ENCODE results near the gene HAS3. TPM values are rescaled to one million over a fixed set of nuclear protein-coding genes. Genes with fewer than 3 reads are reported as not detected.

Gene HAS3
- total RNA-seq, 2 donors from 2014 or later, result 0.26 to 0.99 TPM

DNA sequence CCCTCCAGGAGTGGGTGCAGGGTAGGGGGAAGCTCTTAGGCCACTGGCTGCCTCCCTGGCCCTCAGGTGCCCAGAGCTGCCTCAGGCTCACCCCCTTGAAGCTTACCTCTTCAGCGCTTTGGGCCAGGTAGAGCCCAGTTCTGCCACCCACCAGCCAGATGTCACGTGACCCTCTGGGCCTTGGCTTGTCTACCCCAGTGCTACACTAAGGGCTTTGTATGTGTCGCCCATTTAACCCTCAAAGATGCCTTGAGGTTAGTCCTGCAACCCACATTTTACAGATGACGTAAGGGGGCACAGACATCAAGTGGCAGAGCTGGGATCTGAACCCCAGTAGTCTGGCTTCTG is 3.4 kb downstream of the HAS3 start:
- intact Hi-C loops (cut with DNase I), result no loop called here
- Histone ChIP-seq H3K9me3 (no peaks in the 10 kb centered on the region), H3K27me3 (no peaks in the 10 kb centered on the region), H3K27ac (no peak overlapping the region), H3K4me1 (peaks cover 43% of the 10 kb centered on the region), H3K4me3 (no peak overlapping the region), H3K36me3 (replicated peaks in 1 of 2; ENCODE audit: insufficient read depth in 1 of 2, low read depth in 2 of 2) (no peaks in the 10 kb centered on the region)
- TF ChIP-seq, protein P1, sequence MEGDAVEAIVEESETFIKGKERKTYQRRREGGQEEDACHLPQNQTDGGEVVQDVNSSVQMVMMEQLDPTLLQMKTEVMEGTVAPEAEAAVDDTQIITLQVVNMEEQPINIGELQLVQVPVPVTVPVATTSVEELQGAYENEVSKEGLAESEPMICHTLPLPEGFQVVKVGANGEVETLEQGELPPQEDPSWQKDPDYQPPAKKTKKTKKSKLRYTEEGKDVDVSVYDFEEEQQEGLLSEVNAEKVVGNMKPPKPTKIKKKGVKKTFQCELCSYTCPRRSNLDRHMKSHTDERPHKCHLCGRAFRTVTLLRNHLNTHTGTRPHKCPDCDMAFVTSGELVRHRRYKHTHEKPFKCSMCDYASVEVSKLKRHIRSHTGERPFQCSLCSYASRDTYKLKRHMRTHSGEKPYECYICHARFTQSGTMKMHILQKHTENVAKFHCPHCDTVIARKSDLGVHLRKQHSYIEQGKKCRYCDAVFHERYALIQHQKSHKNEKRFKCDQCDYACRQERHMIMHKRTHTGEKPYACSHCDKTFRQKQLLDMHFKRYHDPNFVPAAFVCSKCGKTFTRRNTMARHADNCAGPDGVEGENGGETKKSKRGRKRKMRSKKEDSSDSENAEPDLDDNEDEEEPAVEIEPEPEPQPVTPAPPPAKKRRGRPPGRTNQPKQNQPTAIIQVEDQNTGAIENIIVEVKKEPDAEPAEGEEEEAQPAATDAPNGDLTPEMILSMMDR (IDR thresholded peaks at IDR 0.05), result no peak
- TF ChIP-seq POLR2A (IDR thresholded peaks at IDR 0.05), result no peak
- ATAC-seq (no peak), DNase-seq (no peak)
- WGBS, 2 donors, result 86% methylated on average over 3 to 4 of the region's 4 CpGs

DNA sequence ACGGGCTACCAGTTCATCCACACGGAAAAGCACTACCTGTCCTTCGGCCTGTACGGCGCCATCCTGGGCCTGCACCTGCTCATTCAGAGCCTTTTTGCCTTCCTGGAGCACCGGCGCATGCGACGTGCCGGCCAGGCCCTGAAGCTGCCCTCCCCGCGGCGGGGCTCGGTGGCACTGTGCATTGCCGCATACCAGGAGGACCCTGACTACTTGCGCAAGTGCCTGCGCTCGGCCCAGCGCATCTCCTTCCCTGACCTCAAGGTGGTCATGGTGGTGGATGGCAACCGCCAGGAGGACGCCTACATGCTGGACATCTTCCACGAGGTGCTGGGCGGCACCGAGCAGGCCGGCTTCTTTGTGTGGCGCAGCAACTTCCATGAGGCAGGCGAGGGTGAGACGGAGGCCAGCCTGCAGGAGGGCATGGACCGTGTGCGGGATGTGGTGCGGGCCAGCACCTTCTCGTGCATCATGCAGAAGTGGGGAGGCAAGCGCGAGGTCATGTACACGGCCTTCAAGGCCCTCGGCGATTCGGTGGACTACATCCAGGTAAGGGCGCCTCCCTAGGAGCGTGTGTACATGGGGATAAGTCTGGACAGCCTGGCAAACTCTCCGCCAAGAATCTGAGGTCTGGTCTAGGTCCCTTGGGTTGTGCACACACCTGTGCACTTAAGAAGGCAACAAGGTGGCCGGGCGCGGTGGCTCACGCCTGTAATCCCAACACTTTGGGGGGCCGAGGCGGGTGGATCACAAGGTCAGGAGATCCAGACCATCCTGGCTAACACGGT is 4.2 kb downstream of the HAS3 start:
- Histone ChIP-seq H3K9me3 (no peaks in the 10 kb centered on the region), H3K36me3 (replicated peaks in 1 of 2; ENCODE audit: insufficient read depth in 1 of 2, low read depth in 2 of 2) (no peaks in the 10 kb centered on the region), H3K27me3 (no peaks in the 10 kb centered on the region), H3K4me1 (peaks cover 43% of the 10 kb centered on the region), H3K27ac (no peak overlapping the region), H3K4me3 (no peak overlapping the region)
- TF ChIP-seq, protein P1 (IDR thresholded peaks at IDR 0.05), result no peak
- no peak for TF ChIP-seq POLR2A (IDR thresholded peaks at IDR 0.05)
- intact Hi-C loops (cut with DNase I), result no loop called here
- WGBS, 2 donors, result 88 to 95% methylated on average over 9 to 37 of the region's 48 CpGs
- ATAC-seq (no peak), DNase-seq (no peak)

DNA sequence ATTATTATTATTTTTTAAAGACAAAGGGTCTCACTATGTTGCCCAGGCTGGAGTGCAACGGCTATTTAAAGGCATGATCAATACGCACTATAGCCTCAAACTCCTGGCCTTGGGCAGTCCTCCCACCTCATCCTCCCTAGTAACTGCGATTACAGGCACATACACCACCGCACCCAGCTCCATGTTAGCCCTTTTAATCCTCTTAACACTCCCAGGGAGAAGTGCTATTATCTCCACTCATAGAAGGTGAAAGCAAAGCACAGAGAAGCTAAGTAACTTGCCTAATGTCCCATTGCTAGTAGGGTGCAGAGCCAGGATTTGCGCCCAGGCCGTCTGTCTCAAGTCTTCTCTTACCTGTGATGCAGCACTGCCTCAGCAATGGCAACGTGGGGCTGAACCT is 5.0 kb downstream of the HAS3 start:
- Histone ChIP-seq H3K4me3 (no peak overlapping the region), H3K36me3 (replicated peaks in 1 of 2; ENCODE audit: insufficient read depth in 1 of 2, low read depth in 2 of 2) (no peaks in the 10 kb centered on the region), H3K27me3 (no peaks in the 10 kb centered on the region), H3K9me3 (no peaks in the 10 kb centered on the region), H3K27ac (no peak overlapping the region), H3K4me1 (peaks cover 39% of the 10 kb centered on the region)
- intact Hi-C loops (cut with DNase I), result no loop called here
- ATAC-seq (no peak), DNase-seq (no peak)
- TF ChIP-seq POLR2A (IDR thresholded peaks at IDR 0.05), result no peak
- TF ChIP-seq, protein P1 (IDR thresholded peaks at IDR 0.05), result no peak
- 85 to 87% methylated on average over 7 of the region's 7 CpGs for WGBS, 2 donors

DNA sequence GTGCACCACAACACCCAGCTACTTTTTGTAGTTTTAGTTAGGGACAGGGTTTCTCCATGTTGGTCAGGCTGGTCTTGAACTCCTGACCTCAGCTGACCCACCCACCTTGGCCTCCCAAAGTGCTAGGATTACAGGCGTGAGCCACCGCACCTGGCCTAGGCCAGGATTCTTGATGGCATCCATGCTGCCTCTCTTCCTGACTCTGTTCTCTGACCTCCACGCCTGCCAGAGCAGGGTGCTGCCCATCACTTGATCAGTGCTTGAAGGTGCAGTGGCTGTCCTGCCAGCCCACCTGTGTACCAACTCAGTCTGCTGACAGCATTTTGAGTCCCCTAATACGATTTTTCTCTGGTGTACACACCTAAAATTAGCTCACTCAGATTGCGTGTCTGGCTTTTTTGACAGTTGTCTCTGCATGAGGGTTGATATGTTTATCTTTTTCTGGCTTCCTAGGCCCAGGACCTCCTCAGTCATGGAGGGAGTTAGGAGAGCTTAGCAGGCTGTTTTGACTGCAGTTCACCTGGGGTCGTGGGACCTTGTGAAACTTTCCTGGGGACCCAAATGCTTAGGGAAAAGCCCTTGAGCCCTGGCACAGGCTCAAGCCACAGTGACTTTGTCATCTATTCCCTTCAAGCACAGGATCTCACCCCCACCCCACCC is 5.9 kb downstream of the HAS3 start:
- no peaks in the 10 kb centered on the region for H3K27me3 ChIP-seq
- peaks cover 33% of the 10 kb centered on the region for H3K4me1 ChIP-seq
- H3K27ac ChIP-seq, result no peak overlapping the region
- TF ChIP-seq, protein P1 (IDR thresholded peaks at IDR 0.05), result no peak
- no peak for TF ChIP-seq POLR2A (IDR thresholded peaks at IDR 0.05)
- ATAC-seq, result no peak
- no peaks in the 10 kb centered on the region for H3K9me3 ChIP-seq
- DNase-seq, result no peak
- no peak overlapping the region for H3K4me3 ChIP-seq
- WGBS, 2 donors, result 75 to 79% methylated on average over 5 to 6 of the region's 6 CpGs
- no peaks in the 10 kb centered on the region for H3K36me3 ChIP-seq (replicated peaks in 1 of 2; ENCODE audit: insufficient read depth in 1 of 2, low read depth in 2 of 2)
- intact Hi-C loops (cut with DNase I), result no loop called here

DNA sequence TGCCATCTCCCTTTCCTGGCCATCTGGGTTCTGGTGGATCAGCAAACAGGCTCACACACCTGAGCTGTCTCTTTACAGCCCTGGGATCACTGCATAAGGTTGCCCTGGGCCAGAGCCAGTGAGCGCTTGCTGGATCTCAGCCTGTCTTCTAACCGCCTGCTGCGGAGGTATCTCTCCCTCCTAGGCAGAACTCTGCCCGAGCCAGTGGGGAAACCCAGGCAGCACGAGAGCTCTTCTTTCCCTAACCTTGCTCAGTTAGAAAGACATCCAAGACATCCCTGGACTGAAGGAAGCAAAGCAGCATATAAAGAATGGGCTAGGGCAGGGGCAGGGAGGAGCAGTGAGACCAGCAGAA is 6.4 kb downstream of the HAS3 start:
- DNase-seq (no peak), ATAC-seq (no peak)
- Histone ChIP-seq H3K4me3 (no peak overlapping the region), H3K36me3 (replicated peaks in 1 of 2; ENCODE audit: insufficient read depth in 1 of 2, low read depth in 2 of 2) (no peaks in the 10 kb centered on the region), H3K9me3 (no peaks in the 10 kb centered on the region), H3K4me1 (peaks cover 28% of the 10 kb centered on the region), H3K27me3 (no peaks in the 10 kb centered on the region), H3K27ac (no peak overlapping the region)
- intact Hi-C loops (cut with DNase I), result no loop called here
- TF ChIP-seq, protein P1 (IDR thresholded peaks at IDR 0.05), result no peak
- no peak for TF ChIP-seq POLR2A (IDR thresholded peaks at IDR 0.05)
- 44 to 53% methylated on average over 5 of the region's 5 CpGs for WGBS, 2 donors

Measured in body of pancreas (tissue), 4 donors.